Endometrial microvascular endothelial cells (primary cell): ENCODE measurements around the gene DOP1A. TPM values are rescaled to one million over a fixed set of nuclear protein-coding genes. Genes with fewer than 3 reads are reported as not detected.

Experiments used
- in situ Hi-C: cut with HindIII; loops from 2 replicates; pipeline ENCODE4 v1.10.0; 2017; ENCODE audit warnings: low sequenced_read_pairs, low pct_unique_long_range_greater_than_20kb; ENCODE audit errors: inconsistent ontology term
- total RNA-seq: library from RNA; depleted of rRNA; stranded (reverse); fragments of >200 nt; gene quantifications from one replicate; pipeline ENCODE4 v1.2.3, GENCODE V29; 2015; ENCODE audit errors: inconsistent ontology term

The DOP1A gene, protein sequence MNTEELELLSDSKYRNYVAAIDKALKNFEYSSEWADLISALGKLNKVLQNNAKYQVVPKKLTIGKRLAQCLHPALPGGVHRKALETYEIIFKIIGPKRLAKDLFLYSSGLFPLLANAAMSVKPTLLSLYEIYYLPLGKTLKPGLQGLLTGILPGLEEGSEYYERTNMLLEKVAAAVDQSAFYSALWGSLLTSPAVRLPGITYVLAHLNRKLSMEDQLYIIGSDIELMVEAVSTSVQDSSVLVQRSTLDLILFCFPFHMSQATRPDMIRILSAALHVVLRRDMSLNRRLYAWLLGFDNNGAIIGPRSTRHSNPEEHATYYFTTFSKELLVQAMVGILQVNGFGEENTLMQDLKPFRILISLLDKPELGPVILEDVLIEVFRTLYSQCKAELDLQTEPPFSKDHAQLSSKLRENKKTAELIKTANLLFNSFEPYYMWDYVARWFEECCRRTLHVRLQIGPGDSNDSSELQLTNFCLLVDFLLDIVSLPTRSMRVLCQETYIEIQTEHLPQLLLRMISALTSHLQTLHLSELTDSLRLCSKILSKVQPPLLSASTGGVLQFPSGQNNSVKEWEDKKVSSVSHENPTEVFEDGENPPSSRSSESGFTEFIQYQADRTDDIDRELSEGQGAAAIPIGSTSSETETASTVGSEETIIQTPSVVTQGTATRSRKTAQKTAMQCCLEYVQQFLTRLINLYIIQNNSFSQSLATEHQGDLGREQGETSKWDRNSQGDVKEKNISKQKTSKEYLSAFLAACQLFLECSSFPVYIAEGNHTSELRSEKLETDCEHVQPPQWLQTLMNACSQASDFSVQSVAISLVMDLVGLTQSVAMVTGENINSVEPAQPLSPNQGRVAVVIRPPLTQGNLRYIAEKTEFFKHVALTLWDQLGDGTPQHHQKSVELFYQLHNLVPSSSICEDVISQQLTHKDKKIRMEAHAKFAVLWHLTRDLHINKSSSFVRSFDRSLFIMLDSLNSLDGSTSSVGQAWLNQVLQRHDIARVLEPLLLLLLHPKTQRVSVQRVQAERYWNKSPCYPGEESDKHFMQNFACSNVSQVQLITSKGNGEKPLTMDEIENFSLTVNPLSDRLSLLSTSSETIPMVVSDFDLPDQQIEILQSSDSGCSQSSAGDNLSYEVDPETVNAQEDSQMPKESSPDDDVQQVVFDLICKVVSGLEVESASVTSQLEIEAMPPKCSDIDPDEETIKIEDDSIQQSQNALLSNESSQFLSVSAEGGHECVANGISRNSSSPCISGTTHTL (N-terminal part only)
- total RNA-seq = 15.1 TPM

DNA sequence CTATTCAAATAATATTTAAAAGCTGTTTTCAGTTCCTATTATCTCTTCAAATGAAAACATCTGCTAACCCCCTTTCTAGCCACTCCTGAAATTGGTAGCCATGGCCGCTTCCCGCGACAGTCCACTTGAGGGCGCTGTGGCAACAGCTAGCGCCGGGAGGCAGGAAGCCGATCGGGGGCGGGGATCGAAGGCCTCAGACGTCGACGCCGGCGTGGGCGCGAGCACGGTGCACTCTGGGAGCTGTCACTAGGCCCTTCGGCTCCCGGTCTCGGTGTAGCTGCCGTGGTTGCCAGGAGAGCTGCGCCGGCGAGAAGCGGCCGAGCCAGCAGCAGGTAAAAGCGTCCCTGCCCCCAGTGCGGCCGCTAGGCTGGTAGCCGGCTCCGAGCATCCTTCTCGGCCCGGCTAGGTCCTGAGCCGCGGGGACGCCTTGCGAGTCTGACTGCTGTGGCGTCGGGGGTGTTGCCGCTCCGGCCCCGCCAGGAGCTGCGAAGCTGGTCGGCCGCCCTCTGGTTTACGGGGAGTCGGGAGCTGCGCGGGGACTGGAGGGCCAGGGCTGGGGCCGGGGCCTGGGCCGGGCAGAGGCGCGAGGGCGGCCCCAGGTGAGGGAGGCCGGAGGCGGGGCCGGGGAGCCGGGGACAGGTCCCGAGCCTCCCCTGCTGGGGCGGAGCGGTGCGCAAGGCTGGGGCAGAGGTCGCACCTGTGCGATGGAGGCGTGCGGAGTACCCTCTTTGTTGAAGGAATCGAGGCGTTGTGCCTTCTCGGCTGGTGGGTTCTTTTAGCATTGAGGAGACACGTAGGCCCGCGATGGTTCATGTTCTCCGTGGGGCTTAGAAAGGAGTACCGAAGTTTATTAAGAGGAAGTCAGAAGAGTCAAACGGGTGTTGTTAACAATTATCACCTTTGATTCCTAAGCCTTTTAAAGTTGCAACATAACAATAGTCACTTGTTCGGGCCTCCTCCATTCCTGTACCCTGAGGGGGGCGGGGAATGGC, at the start of gene DOP1A:
Gene DOP1A, plus strand, starts transcription at position 224 of the 992 bp plus-strand sequence. CDS start 29,307 bp downstream, outside the sequence.
- in situ Hi-C loops = no loop called here

DNA sequence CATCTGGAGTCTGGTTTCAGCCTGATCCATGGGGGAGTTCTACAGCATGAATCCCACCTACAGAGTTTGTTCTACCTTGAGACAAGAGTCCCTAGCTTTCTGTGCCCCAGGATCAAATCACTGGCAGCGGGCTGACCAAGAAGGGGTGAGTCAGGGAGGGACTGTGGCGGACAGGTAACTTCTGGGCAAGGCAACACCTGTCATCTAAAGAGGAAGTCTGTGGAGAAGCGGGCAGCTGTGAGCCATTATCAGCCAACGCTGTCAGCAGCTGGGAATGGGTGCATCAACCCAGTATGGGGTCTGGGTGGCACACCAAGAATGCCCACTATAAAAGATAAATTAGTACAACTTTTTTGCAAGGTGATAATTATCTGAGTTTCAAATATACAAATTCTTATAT, 47.7 kb upstream of the DOP1A start:
- in situ Hi-C loops = no loop called here

DNA sequence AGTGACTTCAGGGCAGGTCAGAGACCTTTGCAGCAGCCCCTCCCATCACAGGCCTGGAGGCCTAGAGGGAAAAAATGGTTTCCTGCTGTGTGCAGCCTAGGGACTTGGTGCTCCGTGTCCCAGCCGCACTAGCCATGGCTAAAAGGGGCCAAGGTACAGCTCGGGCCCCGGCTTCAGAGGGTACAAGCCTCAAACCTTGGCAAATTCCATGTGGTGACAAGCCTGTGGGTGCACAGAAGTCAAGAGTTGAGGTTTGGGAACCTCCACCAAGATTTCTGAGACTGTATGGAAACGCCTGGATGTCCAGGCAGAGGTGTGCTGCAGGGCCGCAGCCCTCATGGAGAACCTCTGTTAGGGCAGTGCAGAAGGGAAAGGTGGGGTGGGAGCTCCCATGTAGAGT, 35.8 kb upstream of the DOP1A start:
- in situ Hi-C loops = no loop called here

DNA sequence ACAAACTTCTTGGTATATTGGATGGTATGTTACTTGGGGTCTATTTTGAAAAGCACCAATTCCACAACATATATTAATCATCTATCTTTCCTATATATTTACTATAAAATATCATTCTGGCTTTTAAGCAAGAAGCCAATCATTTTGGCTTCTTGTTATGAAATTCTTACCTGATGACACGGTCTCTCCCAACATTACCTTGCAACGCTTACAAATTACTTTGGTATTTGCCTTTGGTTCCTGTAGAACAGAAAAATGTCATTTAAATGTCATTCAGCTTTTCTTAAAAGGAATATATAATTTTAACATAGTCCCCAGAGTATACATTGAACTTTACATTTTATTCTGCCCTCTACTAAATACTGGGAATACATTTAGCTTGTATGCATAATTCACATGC, 29.2 kb upstream of the DOP1A start:
- in situ Hi-C loops = no loop called here

DNA sequence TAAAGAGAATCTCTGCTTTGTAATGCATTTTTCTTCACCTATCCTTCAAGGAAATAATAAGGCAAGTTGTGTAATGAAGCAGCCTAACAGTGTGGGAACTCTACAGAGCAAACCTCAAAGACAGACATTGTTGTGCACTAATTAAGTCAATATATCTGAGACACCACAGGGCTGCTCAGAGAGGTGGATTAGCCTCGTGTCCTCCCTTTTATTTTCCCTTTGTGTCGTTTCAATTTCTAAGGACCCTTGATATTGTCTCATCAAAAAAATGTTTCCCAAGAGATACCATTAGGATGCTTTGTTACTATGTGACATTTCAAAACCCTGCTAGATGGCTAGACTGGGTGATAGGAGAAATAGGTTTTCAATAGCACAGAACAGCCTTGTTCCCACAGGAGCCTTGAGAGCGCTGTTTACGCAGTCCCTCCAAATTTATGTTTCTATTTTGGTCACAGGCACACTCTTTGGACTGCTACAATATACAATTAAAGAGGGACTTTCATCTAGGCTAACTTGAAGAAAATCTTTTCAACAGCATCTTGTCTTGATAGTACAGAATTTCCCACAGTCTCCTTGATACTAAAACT, 24.9 kb upstream of the DOP1A start:
- in situ Hi-C loops = no loop called here

DNA sequence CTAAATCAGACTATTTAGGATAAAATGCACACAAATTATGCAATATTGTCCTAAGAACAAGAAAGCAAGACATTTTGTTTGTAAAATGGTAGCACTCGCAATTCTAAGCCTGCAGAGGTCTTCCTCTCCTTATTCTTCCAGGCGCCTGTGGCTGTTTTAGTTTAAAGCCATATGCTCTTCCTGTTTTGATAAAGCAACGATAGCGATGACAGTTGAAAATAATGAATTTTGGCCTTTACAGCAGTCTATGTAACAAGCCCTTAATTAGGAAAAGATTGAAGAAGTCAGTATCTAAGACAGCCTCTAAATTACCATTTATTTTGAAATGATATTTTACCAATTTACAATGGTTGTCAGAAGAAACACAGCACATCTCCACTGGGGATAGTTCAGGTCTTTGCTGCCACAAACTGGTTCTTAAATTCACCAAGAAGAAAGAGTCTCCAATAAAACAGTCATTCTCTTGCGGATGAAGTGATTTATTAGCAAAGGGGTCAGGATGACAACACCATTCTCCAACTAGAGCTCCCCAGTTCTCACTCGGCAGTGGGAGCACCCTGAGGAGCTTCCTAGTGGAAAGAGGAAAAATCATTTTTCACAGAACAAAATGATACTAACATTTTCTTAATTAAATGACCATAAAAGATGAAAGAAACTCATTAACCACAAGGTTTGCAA, 23.2 kb upstream of the DOP1A start:
- in situ Hi-C loops = no loop called here

DNA sequence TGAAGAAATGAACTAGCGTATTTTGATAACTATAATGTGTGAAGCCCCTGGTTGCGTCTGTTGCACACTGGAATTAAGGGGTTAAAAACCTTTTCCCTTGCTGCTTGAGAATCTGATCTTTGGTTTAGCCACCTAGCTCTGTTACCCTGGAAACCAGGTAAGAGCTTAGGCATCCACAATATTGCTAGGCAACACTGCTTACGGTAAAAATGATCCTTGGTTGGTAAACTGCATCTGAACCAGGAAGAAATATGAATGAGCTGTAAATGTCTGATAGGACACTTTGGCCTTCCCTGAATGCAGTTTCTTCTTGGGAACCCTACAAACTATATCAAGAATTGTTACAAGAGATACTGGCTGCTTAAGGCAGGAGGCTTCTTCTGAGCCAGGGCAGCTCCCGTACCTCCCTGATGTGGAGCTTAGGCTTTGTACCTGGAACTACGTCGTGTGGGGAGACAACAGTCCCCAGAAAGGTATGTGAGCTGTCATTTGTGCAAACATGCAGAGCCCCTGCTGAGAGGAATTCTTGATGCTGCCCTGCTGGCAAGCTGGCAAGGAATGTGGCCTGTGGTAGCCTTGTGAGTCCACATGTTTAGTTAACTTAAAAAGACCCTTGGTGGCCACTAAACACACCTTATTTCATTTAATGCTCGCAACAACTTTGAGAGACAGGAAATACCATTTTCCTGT, 20.3 kb upstream of the DOP1A start:
- in situ Hi-C loops = no loop called here

DNA sequence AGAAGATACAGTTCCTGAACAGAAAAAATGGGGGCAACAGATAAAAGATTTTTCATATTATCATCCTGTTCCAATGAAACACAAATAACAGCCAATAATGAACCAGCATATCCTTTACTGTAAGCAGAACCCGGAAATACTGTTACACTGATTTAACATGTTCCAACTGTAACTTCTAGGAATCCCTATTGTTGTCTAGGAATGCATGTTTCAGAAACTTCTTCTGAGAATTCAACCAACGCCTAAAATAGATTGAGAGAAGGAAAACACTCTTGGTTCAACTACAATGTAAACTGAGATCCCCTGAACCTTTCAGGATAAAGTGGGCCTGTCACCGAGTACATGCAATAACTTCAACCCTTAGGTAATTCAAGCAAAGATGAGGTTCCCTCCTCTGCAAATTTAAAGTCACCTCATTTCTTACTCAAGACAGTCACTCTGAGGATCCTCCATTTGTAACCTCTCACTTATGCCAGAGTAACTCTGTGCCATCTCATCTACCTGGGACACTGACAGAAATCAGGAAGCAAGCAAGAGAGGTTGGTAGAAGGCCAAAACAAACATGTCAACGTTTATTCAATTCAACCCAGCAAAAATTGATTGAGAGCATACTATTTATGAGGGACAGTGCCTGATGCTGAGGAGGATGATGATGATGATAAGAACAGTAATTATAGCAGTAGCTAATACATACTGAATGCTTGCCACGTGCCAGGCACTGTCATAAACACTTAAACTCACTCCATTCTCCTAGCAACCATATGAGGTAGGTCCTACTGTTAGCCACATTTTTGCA, 15.9 kb upstream of the DOP1A start:
- in situ Hi-C loops = no loop called here

DNA sequence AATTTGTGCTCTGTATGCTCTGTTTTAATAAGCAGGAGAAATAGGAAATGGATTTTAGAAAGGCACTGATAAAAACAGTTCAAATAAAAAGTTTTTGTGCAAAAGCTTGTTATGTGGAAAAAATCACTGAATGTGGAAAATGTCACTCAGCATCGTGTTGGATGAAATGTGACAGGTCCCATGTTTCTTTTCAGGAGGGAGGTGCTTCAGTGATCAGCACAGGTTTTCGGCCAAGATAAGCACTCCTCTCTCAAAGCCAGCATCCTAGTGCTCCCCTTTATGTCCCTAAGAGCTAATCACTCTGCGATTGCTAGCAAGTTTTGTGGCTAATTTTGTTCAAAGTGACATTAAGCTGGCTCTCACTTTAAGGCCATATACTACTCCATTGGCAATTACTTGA, 13.8 kb upstream of the DOP1A start:
- in situ Hi-C loops = no loop called here

DNA sequence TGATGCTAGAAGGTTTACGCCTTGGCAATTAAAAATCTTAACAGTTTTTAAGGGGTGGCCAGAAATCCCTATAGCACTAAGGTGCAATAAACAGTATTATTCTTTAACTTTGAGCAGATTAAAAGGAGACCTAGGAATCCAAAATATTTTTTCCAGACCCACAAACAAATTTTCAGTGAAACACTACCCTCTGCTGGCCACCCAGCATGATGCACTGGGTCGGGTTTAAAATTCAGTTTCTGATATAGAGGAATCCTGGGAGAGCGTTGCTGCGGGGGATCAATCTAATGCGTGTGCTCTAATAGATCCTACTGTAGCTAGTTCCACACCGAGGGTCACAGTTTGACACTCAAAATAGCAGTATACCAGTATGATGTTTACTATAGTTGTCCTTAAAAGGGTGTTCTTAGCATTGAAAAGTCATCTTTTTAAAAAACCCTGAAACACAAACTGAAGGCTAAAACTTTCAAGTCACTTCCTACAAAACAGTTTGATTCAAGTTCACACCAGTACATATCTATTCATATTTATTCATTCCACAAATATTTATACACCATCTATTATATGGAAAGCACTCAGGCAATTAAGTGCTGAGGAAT, 12.0 kb upstream of the DOP1A start:
- in situ Hi-C loops = no loop called here

DNA sequence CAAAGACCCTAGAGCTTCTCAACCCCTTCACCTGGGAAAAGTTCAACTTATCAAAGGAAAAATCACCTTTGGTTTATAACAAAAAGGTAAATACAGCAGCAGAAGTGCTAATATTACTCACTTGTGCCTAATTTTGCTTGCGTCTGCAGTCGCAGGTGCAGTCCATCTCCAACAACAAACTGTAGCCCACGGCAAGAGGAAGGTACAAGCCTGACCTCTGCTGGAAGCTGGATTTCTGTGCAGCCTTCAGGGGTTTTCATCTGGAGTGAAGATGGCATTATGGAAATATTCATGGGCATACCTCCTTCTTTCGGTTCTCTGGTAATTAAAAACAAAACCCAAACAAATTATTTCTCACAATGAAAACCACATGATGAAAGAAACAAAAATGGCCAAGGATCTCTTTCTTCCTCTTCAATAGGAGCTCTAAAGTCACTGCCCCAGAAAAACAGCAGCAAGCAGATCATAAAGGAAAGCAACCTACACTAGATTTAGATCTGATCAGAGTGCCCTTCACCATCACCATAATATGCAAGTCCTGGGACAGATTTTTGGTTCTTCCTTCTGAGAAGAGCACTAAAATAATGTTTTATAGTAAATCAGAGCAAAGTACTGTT, 9.7 kb upstream of the DOP1A start:
- in situ Hi-C loops = no loop called here

DNA sequence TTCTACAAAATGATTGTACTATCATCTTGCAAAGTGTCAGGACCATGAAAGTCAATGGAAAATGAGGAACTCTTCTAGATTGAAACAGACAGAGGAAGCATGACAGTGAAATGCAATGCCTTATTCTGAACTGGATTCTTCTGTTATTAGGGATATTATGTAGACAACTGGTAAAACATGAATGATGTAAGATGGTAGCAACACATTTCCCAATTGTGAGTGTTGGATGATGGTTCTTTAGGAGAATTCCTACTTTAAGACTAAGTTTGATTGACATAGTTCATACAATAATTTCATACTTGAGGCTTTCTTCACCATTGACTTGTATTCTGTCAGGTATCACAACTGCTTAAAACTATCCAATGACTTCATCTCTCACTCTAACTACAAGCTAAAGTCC, 6.3 kb upstream of the DOP1A start:
- in situ Hi-C loops = no loop called here

DNA sequence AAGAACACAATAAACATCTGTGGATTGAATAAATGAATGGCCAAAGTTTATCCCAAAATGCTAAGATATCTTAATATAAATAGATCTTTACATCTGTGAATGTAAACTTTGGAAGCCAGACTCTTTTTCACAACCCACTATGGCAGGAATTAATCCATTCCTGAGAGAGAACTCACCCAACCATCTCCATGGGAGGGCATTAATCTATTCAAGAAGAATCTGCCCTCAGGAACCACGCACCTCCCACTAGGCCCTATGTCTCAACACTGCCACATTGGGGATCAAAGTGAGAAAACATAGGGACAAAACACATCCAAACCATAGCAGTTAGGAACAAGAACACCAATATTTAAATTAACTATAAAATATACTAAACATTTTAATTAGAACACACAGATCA, 5.2 kb upstream of the DOP1A start:
- in situ Hi-C loops = no loop called here

DNA sequence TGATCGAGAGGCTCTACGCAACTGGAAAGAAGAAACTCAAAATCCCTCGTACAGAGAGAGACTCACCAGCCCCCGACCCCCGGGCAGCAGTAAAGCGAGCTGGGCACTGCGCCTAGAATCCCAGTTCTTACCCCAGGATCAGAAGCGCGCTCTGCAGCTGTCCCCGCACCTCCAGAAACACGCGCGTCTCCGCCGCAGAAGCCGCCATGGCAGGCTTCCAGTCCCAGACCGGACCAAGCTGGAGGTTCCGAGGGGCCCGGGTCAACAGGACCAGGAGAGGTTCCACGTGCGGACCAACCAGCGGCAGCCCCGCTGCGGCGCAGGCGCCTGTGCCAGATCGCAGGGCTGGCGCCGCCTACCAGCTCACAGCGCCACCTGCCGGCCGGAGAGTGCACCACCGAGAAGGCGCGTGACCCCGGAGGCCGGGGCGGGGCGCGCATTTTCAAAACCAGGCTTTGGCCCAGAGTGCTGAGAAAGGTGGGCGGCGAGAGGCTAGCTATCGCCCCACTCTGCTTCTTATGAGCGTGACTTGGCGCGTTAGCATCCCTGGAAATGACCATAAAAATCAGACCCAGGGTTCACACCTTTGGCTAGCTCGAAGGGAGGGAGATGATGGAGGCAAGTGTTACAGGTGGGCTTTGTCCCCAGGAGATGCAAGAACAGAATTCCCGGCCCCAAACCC, 1.8 kb upstream of the DOP1A start, which contains the start of gene UBE3D:
Gene UBE3D, minus strand, starts transcription at position 331 of the 682 bp plus-strand sequence. Its CDS starts 123 bp downstream, at position 208.
- in situ Hi-C loops = no loop called here

DNA sequence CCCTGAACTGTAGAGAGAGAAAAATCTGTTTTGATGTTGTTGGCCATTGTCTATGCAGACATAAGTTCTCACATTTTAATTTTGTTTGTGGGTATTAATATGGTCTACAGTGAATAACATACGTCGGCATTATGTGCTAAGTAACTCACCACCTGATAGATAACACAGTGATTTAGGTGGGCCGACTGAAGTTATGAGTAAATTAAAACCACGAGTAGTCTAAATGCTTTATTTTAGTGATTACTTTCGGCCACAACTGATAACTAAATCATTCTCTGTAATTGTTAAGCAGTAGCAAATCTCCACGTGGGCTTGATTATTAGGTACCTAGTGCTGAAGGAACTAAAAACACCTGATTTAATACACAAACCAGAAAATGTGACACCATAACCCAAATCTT, 1.1 kb downstream of the DOP1A start:
- in situ Hi-C loops = no loop called here
